Glomerular visceral epithelial cell (primary cell): ENCODE measurements around the gene PLXNC1.

Experiments used
- DNase-seq: peaks from one replicate; pipeline ENCODE4 v3.0.0-alpha.2; 2016; ENCODE audit errors: extremely low spot score

Gene PLXNC1

GRCh38 chr12:94340573-94340972, 192.2 kb downstream of the PLXNC1 start:
- no peak for DNase-seq

- no peak for DNase-seq
Observed at GRCh38 chr12:94353130-94353529, 204.8 kb downstream of the PLXNC1 start.
